ENCODE measurements around the gene MRPL28. TPM values are rescaled to one million over a fixed set of nuclear protein-coding genes. Genes with fewer than 3 reads are reported as not detected.
A peak's percentile ranks its signal among the peaks of the same experiment; 100 is the strongest.

MRPL28 gene
- total and polyA plus RNA-seq, 7 experiments from 2014 or later: 21.9 to 86.2 (median 31.4) TPM

DNA sequence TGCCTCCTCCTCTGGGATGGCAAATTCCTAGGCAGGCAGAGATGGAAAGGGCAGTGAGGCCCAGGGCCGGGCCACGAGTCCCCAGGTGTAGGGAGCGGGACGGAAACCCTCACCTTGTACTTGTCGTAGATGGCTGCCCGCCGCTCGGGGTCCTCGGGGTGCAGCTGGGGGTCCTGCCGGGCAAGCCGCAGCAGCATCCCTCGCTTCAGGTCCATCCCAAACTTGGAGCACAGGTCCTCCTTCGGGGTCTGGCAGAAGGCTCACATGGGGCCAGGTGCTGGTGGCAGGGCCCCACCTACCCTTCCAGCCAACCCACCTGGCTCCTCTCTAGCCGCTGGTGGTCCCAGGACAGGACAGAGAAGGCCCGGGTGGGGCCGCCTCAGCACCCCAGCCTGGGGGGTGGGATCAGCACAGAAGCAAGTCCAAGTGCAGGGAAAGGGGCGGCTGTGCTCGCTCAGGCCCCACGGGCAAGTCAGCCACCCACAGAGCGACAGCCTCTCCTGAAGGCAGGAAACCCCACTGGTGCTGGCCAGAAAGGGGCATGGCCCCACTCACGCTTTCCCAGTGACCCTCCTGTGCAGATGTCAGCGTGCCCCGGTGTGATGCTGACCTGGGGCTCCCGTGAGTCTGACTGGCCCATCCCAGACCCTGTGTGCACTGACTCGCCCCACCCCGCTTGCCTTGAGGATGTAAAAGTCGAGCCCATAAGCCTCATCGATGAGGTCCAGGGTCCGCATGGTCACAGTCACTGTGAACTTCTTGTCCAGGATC lies 1.8 kb downstream of the MRPL28 start:
- Mint-ChIP-seq H3K9me3 (no peaks in the 10 kb centered on the region), H3K4me3 (peak overlapping the region in 2 of 10 donors; percentile 1 to 61), H3K4me1 (peaks cover 4 to 26% (median 13%) of the 10 kb centered on the region in 7 donors), H3K36me3 (peaks cover 0 to 11% (median 7%) of the 10 kb centered on the region in 5 donors), H3K27ac (peak overlapping the region in 1 of 9 donors; percentile 61), H3K27me3 (peaks cover 0 to 2% (median 0%) of the 10 kb centered on the region in 5 donors)
- ATAC-seq: no peak
- Histone ChIP-seq H3K36me3 (ENCODE audit: control insufficient read depth in 2 of 3, insufficient read depth in 3 of 3, low read length in 3 of 3) (peaks cover 0 to 56% (median 0%) of the 10 kb centered on the region in 3 experiments), H3K27me3 (ENCODE audit: control insufficient read depth in 2 of 2, insufficient read depth in 2 of 2, low read length in 2 of 2) (no peaks in the 10 kb centered on the region), H3K4me1 (ENCODE audit: control insufficient read depth in 2 of 2, insufficient read depth in 2 of 2, low read length in 2 of 2) (peaks cover 10 to 14% of the 10 kb centered on the region in 2 donors), H3K27ac (ENCODE audit: low read depth, low read length) (no peak overlapping the region), H3K9me3 (ENCODE audit: control insufficient read depth in 2 of 3, low read length in 3 of 3) (no peaks in the 10 kb centered on the region), H3K4me3 (ENCODE audit: low read length) (no peak overlapping the region)
- intact Hi-C loops (cut with micrococcal nuclease): no loop called here
- DNase-seq: no peak
- CTCF ChIA-PET: no interaction called here
- POLR2A ChIA-PET: interaction anchor here (0.6 to 1.0 kb wide), 2 partner anchors 13 kb away, joined by 3 read pairs; partner anchors contain the start of gene PGAP6

DNA sequence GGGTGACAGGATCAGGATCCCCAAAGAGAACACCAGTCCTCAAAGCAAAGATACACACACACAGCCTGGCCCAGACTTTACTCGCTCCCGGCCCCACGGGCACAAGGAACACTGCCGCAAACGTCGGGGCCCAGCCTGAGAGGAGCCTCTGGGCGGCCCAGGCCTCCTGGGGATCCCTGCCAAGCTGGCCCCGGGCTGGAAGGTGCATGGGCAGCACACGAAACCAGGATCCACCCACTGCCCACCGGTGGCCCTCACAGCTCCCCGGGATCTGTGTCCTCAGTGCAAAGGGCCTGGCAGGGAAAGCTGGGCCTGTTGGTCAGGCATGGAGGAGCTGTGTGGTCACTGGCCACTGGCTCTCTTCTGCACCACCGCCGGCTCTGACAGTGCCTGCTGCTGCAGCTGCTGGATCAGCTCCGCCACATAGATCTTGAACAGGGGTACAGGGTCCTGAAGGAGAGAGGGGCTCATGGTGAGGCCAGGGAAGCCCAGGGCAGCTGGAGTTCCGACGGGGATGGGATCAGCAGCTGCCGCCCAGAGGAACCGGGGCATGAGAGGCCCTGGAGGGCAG lies 2.9 kb downstream of the MRPL28 start:
- POLR2A ChIA-PET: no interaction called here
- Mint-ChIP-seq H3K27ac (no peak overlapping the region), H3K36me3 (peaks cover 0 to 8% (median 4%) of the 10 kb centered on the region in 5 donors), H3K4me3 (peak overlapping the region in 2 of 10 donors; percentile 45 to 51), H3K9me3 (no peaks in the 10 kb centered on the region), H3K4me1 (peaks cover 4 to 22% (median 13%) of the 10 kb centered on the region in 7 donors), H3K27me3 (peaks cover 0 to 4% (median 0%) of the 10 kb centered on the region in 5 donors)
- no peak overlapping the region for H3K4me3 ChIP-seq (ENCODE audit: low read length)
- peaks cover 0 to 44% (median 0%) of the 10 kb centered on the region in 3 experiments for H3K36me3 ChIP-seq (ENCODE audit: control insufficient read depth in 2 of 3, insufficient read depth in 3 of 3, low read length in 3 of 3)
- CTCF ChIA-PET: interaction anchor here (1.5 kb wide), 1 partner anchor 132 kb away, joined by 4 read pairs; no protein-coding TSS in a partner anchor
- no peaks in the 10 kb centered on the region for H3K9me3 ChIP-seq (ENCODE audit: control insufficient read depth in 2 of 3, low read length in 3 of 3)
- intact Hi-C loops (cut with micrococcal nuclease): no loop called here
- no peak overlapping the region for H3K27ac ChIP-seq (ENCODE audit: low read depth, low read length)
- DNase-seq (no peak), ATAC-seq (no peak)
- no peaks in the 10 kb centered on the region for H3K27me3 ChIP-seq (ENCODE audit: control insufficient read depth in 2 of 2, insufficient read depth in 2 of 2, low read length in 2 of 2)
- peaks cover 10 to 14% of the 10 kb centered on the region in 2 donors for H3K4me1 ChIP-seq (ENCODE audit: control insufficient read depth in 2 of 2, insufficient read depth in 2 of 2, low read length in 2 of 2)

DNA sequence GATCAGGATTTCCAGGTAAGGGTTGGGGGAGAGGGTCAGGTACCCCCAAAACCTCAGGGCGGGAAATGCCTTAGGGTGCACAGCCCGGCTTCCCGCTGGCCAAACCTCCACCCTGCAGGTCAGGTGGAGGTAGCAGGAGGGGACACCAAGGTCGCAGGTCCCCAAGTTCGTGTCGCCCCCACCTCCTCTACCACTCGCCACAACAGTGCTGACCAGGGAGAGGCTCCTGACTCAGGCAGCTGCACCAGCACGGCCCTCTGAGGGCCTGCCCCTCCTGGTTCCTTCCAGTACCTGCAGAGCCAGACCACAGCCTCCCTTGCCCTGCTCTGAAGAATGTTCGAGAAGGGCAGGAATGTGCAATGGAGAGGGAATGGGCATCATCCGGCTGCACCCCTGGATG lies 3.9 kb downstream of the MRPL28 start:
- Histone ChIP-seq H3K27ac (ENCODE audit: low read depth, low read length) (no peak overlapping the region), H3K9me3 (ENCODE audit: control insufficient read depth in 2 of 3, low read length in 3 of 3) (no peaks in the 10 kb centered on the region), H3K4me3 (ENCODE audit: low read length) (no peak overlapping the region), H3K36me3 (ENCODE audit: control insufficient read depth in 2 of 3, insufficient read depth in 3 of 3, low read length in 3 of 3) (peaks cover 0 to 35% (median 0%) of the 10 kb centered on the region in 3 experiments), H3K27me3 (ENCODE audit: control insufficient read depth in 2 of 2, insufficient read depth in 2 of 2, low read length in 2 of 2) (no peaks in the 10 kb centered on the region), H3K4me1 (ENCODE audit: control insufficient read depth in 2 of 2, insufficient read depth in 2 of 2, low read length in 2 of 2) (peaks cover 10 to 14% of the 10 kb centered on the region in 2 donors)
- Mint-ChIP-seq H3K4me1 (peaks cover 4 to 27% (median 19%) of the 10 kb centered on the region in 7 donors), H3K27ac (no peak overlapping the region), H3K4me3 (no peak overlapping the region), H3K27me3 (peaks cover 0 to 4% (median 0%) of the 10 kb centered on the region in 5 donors), H3K36me3 (peaks cover 0 to 7% (median 4%) of the 10 kb centered on the region in 5 donors), H3K9me3 (no peaks in the 10 kb centered on the region)
- DNase-seq (no peak), ATAC-seq (no peak)
- ChIA-PET CTCF (interaction anchor here (1.4 to 1.5 kb wide), 2 partner anchors 131 to 259 kb away, joined by 3 to 4 read pairs; no protein-coding TSS in a partner anchor), POLR2A (interaction anchor here (1.2 to 1.9 kb wide), 2 partner anchors 11 to 13 kb away, joined by 3 to 7 read pairs; no protein-coding TSS in a partner anchor)
- intact Hi-C loops (cut with micrococcal nuclease): no loop called here

DNA sequence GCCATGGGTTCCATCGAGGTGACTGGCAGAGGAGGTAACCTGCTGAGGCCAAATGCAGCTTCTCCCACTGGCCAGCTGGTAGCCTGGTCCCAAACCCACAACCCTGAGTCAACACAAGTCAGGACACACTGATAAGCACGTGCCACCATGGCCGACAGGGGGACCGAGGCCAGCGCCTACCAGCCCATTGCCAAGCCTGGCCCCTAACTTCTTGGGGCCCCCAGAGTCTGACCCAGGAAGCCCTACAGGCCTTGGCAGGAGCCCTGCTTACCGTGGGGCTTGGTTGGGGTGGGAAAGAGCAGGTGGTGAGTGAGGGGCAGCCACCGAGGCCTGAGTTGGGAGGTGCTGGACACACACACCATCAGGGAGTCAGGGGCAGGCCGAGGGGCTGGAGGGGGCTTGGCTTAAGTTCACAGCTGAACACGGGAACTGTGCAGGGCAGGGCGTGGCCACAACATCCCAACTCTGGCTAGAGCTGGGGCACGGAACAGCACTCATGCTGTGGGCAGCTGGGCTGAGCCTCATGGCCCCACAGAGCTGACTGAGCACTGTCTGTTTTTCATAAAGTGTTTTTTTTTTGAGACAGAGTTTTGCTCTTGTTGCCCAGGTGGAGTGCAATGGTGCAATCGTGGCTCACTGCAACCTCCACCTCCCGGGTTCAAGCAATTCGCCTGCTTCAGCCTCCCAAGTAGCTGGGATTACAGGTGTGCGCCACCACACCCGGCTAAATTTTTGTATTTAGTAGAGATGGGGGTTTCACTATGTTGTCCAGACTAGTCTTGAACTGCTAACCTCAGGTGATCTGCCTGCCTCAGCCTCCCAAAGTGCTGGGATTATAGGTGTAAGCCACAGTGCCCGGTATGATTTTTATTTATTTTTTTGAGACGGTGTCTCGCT lies 5.5 kb downstream of the MRPL28 start:
- Mint-ChIP-seq H3K27me3 (peaks cover 0 to 4% (median 0%) of the 10 kb centered on the region in 5 donors), H3K27ac (peak overlapping the region in 1 of 9 donors; percentile 49), H3K4me3 (no peak overlapping the region), H3K9me3 (no peaks in the 10 kb centered on the region), H3K4me1 (peaks cover 0 to 15% (median 10%) of the 10 kb centered on the region in 7 donors), H3K36me3 (peaks cover 0 to 7% (median 3%) of the 10 kb centered on the region in 5 donors)
- H3K4me1 ChIP-seq (ENCODE audit: control insufficient read depth in 2 of 2, insufficient read depth in 2 of 2, low read length in 2 of 2): peaks cover 5 to 6% of the 10 kb centered on the region in 2 donors
- CTCF ChIA-PET: interaction anchor here (0.7 to 1.2 kb wide), 4 partner anchors 9 to 300 kb away, joined by 3 to 6 read pairs (median 4); no protein-coding TSS in a partner anchor
- intact Hi-C loops (cut with micrococcal nuclease): no loop called here
- POLR2A ChIA-PET: interaction anchor here (1.0 to 1.9 kb wide), 2 partner anchors 9 to 254 kb away, joined by 7 to 8 read pairs; no protein-coding TSS in a partner anchor
- H3K36me3 ChIP-seq (ENCODE audit: control insufficient read depth in 2 of 3, insufficient read depth in 3 of 3, low read length in 3 of 3): peaks cover 0 to 32% (median 0%) of the 10 kb centered on the region in 3 experiments
- ATAC-seq (no peak), DNase-seq (no peak)
- H3K9me3 ChIP-seq (ENCODE audit: control insufficient read depth in 2 of 3, low read length in 3 of 3): no peaks in the 10 kb centered on the region
- no peak overlapping the region for H3K4me3 ChIP-seq (ENCODE audit: low read length)
- no peaks in the 10 kb centered on the region for H3K27me3 ChIP-seq (ENCODE audit: control insufficient read depth in 2 of 2, insufficient read depth in 2 of 2, low read length in 2 of 2)
- H3K27ac ChIP-seq (ENCODE audit: low read depth, low read length): no peak overlapping the region

DNA sequence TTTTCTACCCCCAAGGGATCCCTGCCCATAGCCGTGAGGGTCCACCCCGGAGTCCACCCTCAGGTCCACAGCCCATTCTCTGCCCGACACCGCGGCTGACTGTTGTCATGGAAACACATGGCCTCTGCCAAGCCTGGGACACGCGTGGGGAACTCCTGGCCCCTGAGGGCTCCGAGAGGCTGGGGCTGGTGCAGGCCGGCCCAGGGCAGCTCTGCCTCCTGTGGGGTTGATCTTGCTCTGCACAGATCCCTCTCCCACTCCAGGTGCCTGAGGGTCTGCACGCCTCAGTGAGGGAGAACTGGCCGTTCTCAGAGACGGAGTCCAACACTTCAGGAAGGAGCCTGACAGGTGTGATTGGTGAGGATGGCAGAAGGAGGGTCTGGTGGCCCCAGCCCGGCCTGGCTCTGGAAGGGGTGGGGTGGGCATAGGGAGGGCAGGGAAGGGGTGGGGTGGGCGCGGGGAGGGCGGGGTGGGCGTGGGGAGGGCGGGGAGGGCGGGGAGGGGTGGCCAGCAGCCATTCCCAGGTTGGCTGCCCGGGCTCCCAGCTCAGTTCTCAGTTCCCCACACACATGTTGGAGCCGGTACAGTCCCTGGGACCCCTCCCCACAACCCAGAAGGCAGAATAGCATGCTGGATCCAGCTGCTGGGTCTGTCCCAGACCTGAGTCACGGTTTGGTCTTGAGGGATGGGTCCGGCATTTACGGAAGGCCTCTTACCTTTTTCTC lies 6.4 kb downstream of the MRPL28 start:
- Histone ChIP-seq H3K27me3 (ENCODE audit: control insufficient read depth in 2 of 2, insufficient read depth in 2 of 2, low read length in 2 of 2) (no peaks in the 10 kb centered on the region), H3K9me3 (ENCODE audit: control insufficient read depth in 2 of 3, low read length in 3 of 3) (no peaks in the 10 kb centered on the region), H3K36me3 (ENCODE audit: control insufficient read depth in 2 of 3, insufficient read depth in 3 of 3, low read length in 3 of 3) (peaks cover 0 to 28% (median 0%) of the 10 kb centered on the region in 3 experiments), H3K27ac (ENCODE audit: low read depth, low read length) (no peak overlapping the region), H3K4me3 (ENCODE audit: low read length) (no peak overlapping the region), H3K4me1 (ENCODE audit: control insufficient read depth in 2 of 2, insufficient read depth in 2 of 2, low read length in 2 of 2) (no peaks in the 10 kb centered on the region)
- intact Hi-C loops (cut with micrococcal nuclease): loop anchor here in 1 of 2 donors (2.0 kb wide), 1 partner anchor 183 kb away; the partner anchor contains the start of gene HBQ1
- peak overlapping the region in 1 of 9 donors; percentile 24 for H3K27ac Mint-ChIP-seq
- DNase-seq: no peak
- H3K9me3 Mint-ChIP-seq: no peaks in the 10 kb centered on the region
- H3K4me3 Mint-ChIP-seq: no peak overlapping the region
- H3K36me3 Mint-ChIP-seq: peaks cover 0 to 7% (median 3%) of the 10 kb centered on the region in 5 donors
- H3K27me3 Mint-ChIP-seq: peaks cover 0 to 4% (median 0%) of the 10 kb centered on the region in 5 donors
- peaks cover 0 to 10% (median 6%) of the 10 kb centered on the region in 7 donors for H3K4me1 Mint-ChIP-seq
- ATAC-seq: no peak
- POLR2A ChIA-PET: interaction anchor here (1.7 kb wide), 1 partner anchor 15 kb away, joined by 3 read pairs; no protein-coding TSS in a partner anchor
- CTCF ChIA-PET: interaction anchor here (0.7 kb wide), 1 partner anchor 257 kb away, joined by 3 read pairs; no protein-coding TSS in a partner anchor
